ENCODE data around the gene ADGRV1. TPM values are rescaled to one million over a fixed set of nuclear protein-coding genes. Genes with fewer than 3 reads are reported as not detected.

ADGRV1 gene
- total RNA-seq, 2 donors from 2014 or later = 0.44 to 0.52 TPM

Other genes starting within 250 kb of the ADGRV1 start
- 1 to 10 TPM; 2.5 to 4.5 TPM for gene CETN3, start 149.0 kb upstream of the ADGRV1 start, total RNA-seq
- 1 to 10 TPM; 3.7 to 4.4 TPM for gene MBLAC2, start 84.0 kb upstream of the ADGRV1 start, total RNA-seq
- under 1 TPM; 0.21 to 0.77 TPM for gene POLR3G, start 83.9 kb upstream of the ADGRV1 start, total RNA-seq
- 10 to 100 TPM; 17.8 to 24.7 TPM for gene LYSMD3, start 29.2 kb upstream of the ADGRV1 start, total RNA-seq

Measured in T-helper 17 cell (primary cell).